ENCODE results near the gene YPEL2. TPM values are rescaled to one million over a fixed set of nuclear protein-coding genes. Genes with fewer than 3 reads are reported as not detected.

The YPEL2 gene
- total and polyA plus RNA-seq, 4 experiments from 2014 or later, result 9.9 to 42.4 (median 31.2) TPM

- intact Hi-C loops (cut with micrococcal nuclease), result no loop called here
Observed at GRCh38 chr17:59375857-59376256, 44.4 kb downstream of the YPEL2 start.

GRCh38 chr17:59376506-59376905, 45.1 kb downstream of the YPEL2 start:
- H3K27ac ChIP-seq (ENCODE audit: low read depth, low read length), result no peak overlapping the region
- intact Hi-C loops (cut with micrococcal nuclease), result no loop called here
- ChIA-PET POLR2A (ENCODE audit: partially characterized antibody) (interaction anchor here (1.1 to 1.3 kb wide), 2 partner anchors 44 to 47 kb away, joined by 3 read pairs; no protein-coding TSS in a partner anchor), CTCF (ENCODE audit: partially characterized antibody) (interaction anchor here (1.4 to 1.6 kb wide), 2 partner anchors 11 to 63 kb away, joined by 3 to 4 read pairs; no protein-coding TSS in a partner anchor)
- no peaks in the 10 kb centered on the region for H3K36me3 ChIP-seq (ENCODE audit: insufficient read depth, low read length)
- no peak overlapping the region for H3K4me3 ChIP-seq (ENCODE audit: low read length in 2 of 2)
- H3K27me3 Mint-ChIP-seq, result no peaks in the 10 kb centered on the region
- no peak overlapping the region for H3K4me3 Mint-ChIP-seq
- H3K27me3 ChIP-seq (ENCODE audit: insufficient read depth, low read length), result no peaks in the 10 kb centered on the region
- peaks cover 56% of the 10 kb centered on the region for H3K4me1 ChIP-seq (ENCODE audit: insufficient read depth, low read length)
- no peak overlapping the region for H3K27ac Mint-ChIP-seq
- H3K9me3 Mint-ChIP-seq, result no peaks in the 10 kb centered on the region
- no peaks in the 10 kb centered on the region for H3K9me3 ChIP-seq (ENCODE audit: control insufficient read depth in 1 of 2, low read length in 2 of 2)
- peaks cover 2 to 15% of the 10 kb centered on the region in 2 donors for H3K36me3 Mint-ChIP-seq
- peaks cover 50 to 80% (median 62%) of the 10 kb centered on the region in 4 donors for H3K4me1 Mint-ChIP-seq
- no peak for DNase-seq

More at GRCh38 chr17:59375857-59376256, 44.4 kb downstream of the YPEL2 start:
- Mint-ChIP-seq H3K27me3 (no peaks in the 10 kb centered on the region), H3K9me3 (no peaks in the 10 kb centered on the region), H3K4me3 (peak overlapping the region in 1 of 8 donors; percentile 48), H3K4me1 (peaks cover 51 to 80% (median 63%) of the 10 kb centered on the region in 4 donors), H3K36me3 (peaks cover 4 to 15% of the 10 kb centered on the region in 2 donors), H3K27ac (peak overlapping the region in 1 of 7 donors; percentile 13)
- DNase-seq, result no peak
- ChIA-PET POLR2A (ENCODE audit: partially characterized antibody) (interaction anchor here (1.0 to 4.3 kb wide), 3 partner anchors 15 to 44 kb away, joined by 3 to 34 read pairs (median 3); no protein-coding TSS in a partner anchor), CTCF (ENCODE audit: partially characterized antibody) (interaction anchor here (0.6 to 1.6 kb wide), 9 partner anchors 28 to 65 kb away, joined by 3 to 7 read pairs (median 3); no protein-coding TSS in a partner anchor)
- Histone ChIP-seq H3K4me3 (ENCODE audit: low read length in 2 of 2) (no peak overlapping the region), H3K4me1 (ENCODE audit: insufficient read depth, low read length) (peaks cover 56% of the 10 kb centered on the region), H3K27me3 (ENCODE audit: insufficient read depth, low read length) (no peaks in the 10 kb centered on the region), H3K9me3 (ENCODE audit: control insufficient read depth in 1 of 2, low read length in 2 of 2) (no peaks in the 10 kb centered on the region), H3K36me3 (ENCODE audit: insufficient read depth, low read length) (no peaks in the 10 kb centered on the region), H3K27ac (ENCODE audit: low read depth, low read length) (no peak overlapping the region)

- Mint-ChIP-seq H3K27ac (peak overlapping the region in 1 of 7 donors; percentile 70), H3K36me3 (peaks cover 2 to 15% of the 10 kb centered on the region in 2 donors), H3K4me3 (no peak overlapping the region), H3K27me3 (no peaks in the 10 kb centered on the region), H3K4me1 (peaks cover 44 to 76% (median 56%) of the 10 kb centered on the region in 4 donors), H3K9me3 (no peaks in the 10 kb centered on the region)
- no peak overlapping the region for H3K4me3 ChIP-seq (ENCODE audit: low read length in 2 of 2)
- no peaks in the 10 kb centered on the region for H3K9me3 ChIP-seq (ENCODE audit: control insufficient read depth in 1 of 2, low read length in 2 of 2)
- H3K36me3 ChIP-seq (ENCODE audit: insufficient read depth, low read length), result no peaks in the 10 kb centered on the region
- peaks cover 49% of the 10 kb centered on the region for H3K4me1 ChIP-seq (ENCODE audit: insufficient read depth, low read length)
- no peak overlapping the region for H3K27ac ChIP-seq (ENCODE audit: low read depth, low read length)
- intact Hi-C loops (cut with micrococcal nuclease), result no loop called here
- CTCF ChIA-PET (ENCODE audit: partially characterized antibody), result interaction anchor here (1.4 kb wide), 1 partner anchor 12 kb away, joined by 3 read pairs; no protein-coding TSS in a partner anchor
- H3K27me3 ChIP-seq (ENCODE audit: insufficient read depth, low read length), result no peaks in the 10 kb centered on the region
- DNase-seq, result no peak
- POLR2A ChIA-PET (ENCODE audit: partially characterized antibody), result interaction anchor here (0.6 to 1.3 kb wide), 6 partner anchors 11 to 274 kb away, joined by 3 to 5 read pairs (median 3); no protein-coding TSS in a partner anchor
Observed at GRCh38 chr17:59377410-59377809, 46.0 kb downstream of the YPEL2 start.

GRCh38 chr17:59378675-59379074, 47.2 kb downstream of the YPEL2 start:
- Mint-ChIP-seq H3K27ac (peak overlapping the region in 1 of 7 donors; percentile 42), H3K27me3 (no peaks in the 10 kb centered on the region), H3K4me1 (peaks cover 36 to 63% (median 45%) of the 10 kb centered on the region in 4 donors), H3K9me3 (no peaks in the 10 kb centered on the region), H3K4me3 (no peak overlapping the region), H3K36me3 (peaks cover 2 to 15% of the 10 kb centered on the region in 2 donors)
- intact Hi-C loops (cut with micrococcal nuclease), result no loop called here
- CTCF ChIA-PET (ENCODE audit: partially characterized antibody), result no interaction called here
- Histone ChIP-seq H3K27me3 (ENCODE audit: insufficient read depth, low read length) (no peaks in the 10 kb centered on the region), H3K9me3 (ENCODE audit: control insufficient read depth in 1 of 2, low read length in 2 of 2) (no peaks in the 10 kb centered on the region), H3K4me1 (ENCODE audit: insufficient read depth, low read length) (peaks cover 37% of the 10 kb centered on the region), H3K36me3 (ENCODE audit: insufficient read depth, low read length) (no peaks in the 10 kb centered on the region), H3K4me3 (ENCODE audit: low read length in 2 of 2) (no peak overlapping the region), H3K27ac (ENCODE audit: low read depth, low read length) (no peak overlapping the region)
- POLR2A ChIA-PET (ENCODE audit: partially characterized antibody), result no interaction called here
- DNase-seq, result no peak

- Mint-ChIP-seq H3K4me3 (no peak overlapping the region), H3K4me1 (peaks cover 21 to 45% (median 34%) of the 10 kb centered on the region in 4 donors), H3K9me3 (peaks cover 0 to 1% (median 0%) of the 10 kb centered on the region in 8 donors), H3K27ac (peak overlapping the region in 2 of 7 donors; percentile 25 to 51), H3K36me3 (peaks cover 2 to 11% of the 10 kb centered on the region in 2 donors), H3K27me3 (no peaks in the 10 kb centered on the region)
- CTCF ChIA-PET (ENCODE audit: partially characterized antibody), result interaction anchor here (0.7 to 1.9 kb wide), 7 partner anchors 11 to 64 kb away, joined by 3 to 8 read pairs (median 5); no protein-coding TSS in a partner anchor
- Histone ChIP-seq H3K27ac (ENCODE audit: low read depth, low read length) (no peak overlapping the region), H3K4me3 (ENCODE audit: low read length in 2 of 2) (no peak overlapping the region), H3K27me3 (ENCODE audit: insufficient read depth, low read length) (no peaks in the 10 kb centered on the region), H3K36me3 (ENCODE audit: insufficient read depth, low read length) (no peaks in the 10 kb centered on the region), H3K9me3 (ENCODE audit: control insufficient read depth in 1 of 2, low read length in 2 of 2) (no peaks in the 10 kb centered on the region), H3K4me1 (ENCODE audit: insufficient read depth, low read length) (peaks cover 19% of the 10 kb centered on the region)
- POLR2A ChIA-PET (ENCODE audit: partially characterized antibody), result interaction anchor here (1.3 kb wide), 1 partner anchor 18 kb away, joined by 3 read pairs; no protein-coding TSS in a partner anchor
- intact Hi-C loops (cut with micrococcal nuclease), result no loop called here
- no peak for DNase-seq
Observed at GRCh38 chr17:59380474-59380873, 49.0 kb downstream of the YPEL2 start.

- peaks cover 13% of the 10 kb centered on the region for H3K4me1 ChIP-seq (ENCODE audit: insufficient read depth, low read length)
- Mint-ChIP-seq H3K27me3 (no peaks in the 10 kb centered on the region), H3K36me3 (peaks cover 2 to 11% of the 10 kb centered on the region in 2 donors), H3K4me3 (no peak overlapping the region), H3K9me3 (peaks cover 0 to 1% (median 0%) of the 10 kb centered on the region in 8 donors), H3K4me1 (peaks cover 14 to 33% (median 28%) of the 10 kb centered on the region in 4 donors), H3K27ac (peak overlapping the region in 3 of 7 donors; percentile 72 to 87 (median 74))
- no peaks in the 10 kb centered on the region for H3K27me3 ChIP-seq (ENCODE audit: insufficient read depth, low read length)
- H3K36me3 ChIP-seq (ENCODE audit: insufficient read depth, low read length), result no peaks in the 10 kb centered on the region
- ChIA-PET CTCF (ENCODE audit: partially characterized antibody) (interaction anchor here (1.4 to 1.8 kb wide), 2 partner anchors 20 to 65 kb away, joined by 5 to 6 read pairs; no protein-coding TSS in a partner anchor), POLR2A (ENCODE audit: partially characterized antibody) (interaction anchor here (0.8 kb wide), 1 partner anchor 19 kb away, joined by 3 read pairs; no protein-coding TSS in a partner anchor)
- no peak for DNase-seq
- no peaks in the 10 kb centered on the region for H3K9me3 ChIP-seq (ENCODE audit: control insufficient read depth in 1 of 2, low read length in 2 of 2)
- intact Hi-C loops (cut with micrococcal nuclease), result no loop called here
- no peak overlapping the region for H3K4me3 ChIP-seq (ENCODE audit: low read length in 2 of 2)
- H3K27ac ChIP-seq (ENCODE audit: low read depth, low read length), result no peak overlapping the region
Observed at GRCh38 chr17:59381716-59382570, 50.5 kb downstream of the YPEL2 start.

- Mint-ChIP-seq H3K9me3 (peaks cover 0 to 1% (median 0%) of the 10 kb centered on the region in 8 donors), H3K27ac (no peak overlapping the region), H3K4me3 (no peak overlapping the region), H3K36me3 (peaks cover 8 to 12% of the 10 kb centered on the region in 2 donors), H3K27me3 (no peaks in the 10 kb centered on the region), H3K4me1 (peaks cover 18 to 33% (median 21%) of the 10 kb centered on the region in 4 donors)
- Histone ChIP-seq H3K36me3 (ENCODE audit: insufficient read depth, low read length) (no peaks in the 10 kb centered on the region), H3K9me3 (ENCODE audit: control insufficient read depth in 1 of 2, low read length in 2 of 2) (no peaks in the 10 kb centered on the region), H3K4me1 (ENCODE audit: insufficient read depth, low read length) (peaks cover 13% of the 10 kb centered on the region), H3K4me3 (ENCODE audit: low read length in 2 of 2) (no peak overlapping the region), H3K27me3 (ENCODE audit: insufficient read depth, low read length) (no peaks in the 10 kb centered on the region), H3K27ac (ENCODE audit: low read depth, low read length) (no peak overlapping the region)
- intact Hi-C loops (cut with micrococcal nuclease), result no loop called here
- no peak for DNase-seq
- ChIA-PET POLR2A (ENCODE audit: partially characterized antibody) (no interaction called here), CTCF (ENCODE audit: partially characterized antibody) (no interaction called here)
Observed at GRCh38 chr17:59383893-59384292, 52.4 kb downstream of the YPEL2 start.

All from CD4-positive, alpha-beta memory T cell (primary cell).